ENCODE results near the gene NGEF.

- TF ChIP-seq, protein P1, sequence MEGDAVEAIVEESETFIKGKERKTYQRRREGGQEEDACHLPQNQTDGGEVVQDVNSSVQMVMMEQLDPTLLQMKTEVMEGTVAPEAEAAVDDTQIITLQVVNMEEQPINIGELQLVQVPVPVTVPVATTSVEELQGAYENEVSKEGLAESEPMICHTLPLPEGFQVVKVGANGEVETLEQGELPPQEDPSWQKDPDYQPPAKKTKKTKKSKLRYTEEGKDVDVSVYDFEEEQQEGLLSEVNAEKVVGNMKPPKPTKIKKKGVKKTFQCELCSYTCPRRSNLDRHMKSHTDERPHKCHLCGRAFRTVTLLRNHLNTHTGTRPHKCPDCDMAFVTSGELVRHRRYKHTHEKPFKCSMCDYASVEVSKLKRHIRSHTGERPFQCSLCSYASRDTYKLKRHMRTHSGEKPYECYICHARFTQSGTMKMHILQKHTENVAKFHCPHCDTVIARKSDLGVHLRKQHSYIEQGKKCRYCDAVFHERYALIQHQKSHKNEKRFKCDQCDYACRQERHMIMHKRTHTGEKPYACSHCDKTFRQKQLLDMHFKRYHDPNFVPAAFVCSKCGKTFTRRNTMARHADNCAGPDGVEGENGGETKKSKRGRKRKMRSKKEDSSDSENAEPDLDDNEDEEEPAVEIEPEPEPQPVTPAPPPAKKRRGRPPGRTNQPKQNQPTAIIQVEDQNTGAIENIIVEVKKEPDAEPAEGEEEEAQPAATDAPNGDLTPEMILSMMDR (IDR thresholded peaks at IDR 0.05; ENCODE audit: insufficient read depth, low read length, poor library complexity, severe bottlenecking), result no peak
- TF ChIP-seq EZH2phosphoT487 (conservative IDR thresholded peaks at IDR 0.05; ENCODE audit: low read length), result no peak
These were observed 34.6 kb upstream of the NGEF start for GRCh38 chr2:233047667-233048066.

Measured in SU-DHL-6 (cell line).